Activated T-helper 2 cell treated with anti-CD3 and anti-CD28 coated beads, Interferon-gamma antibody, Interleukin-2, Interleukin-4, amounts not matched to agents 10 μg/mL and 5 μg/mL and 100 μg/mL, durations not matched to agents 14 hours and 24 hours and 36 hours (primary cell): Measurements from ENCODE around the gene MFGE8. TPM values are rescaled to one million over a fixed set of nuclear protein-coding genes. Genes with fewer than 3 reads are reported as not detected.
"Not testable (repeated sequence)": the region's sequence is repeated elsewhere in the genome, so short reads cannot be mapped to it uniquely, and the experiment has no call there.

Experiments
- DNase-seq: peaks from one replicate; pipeline ENCODE4 v3.0.0; 2021; ENCODE audit warnings: low spot score
- H3K27ac Mint-ChIP-seq: one replicate; pipeline ENCODE4 v1.8.0; 2021; ENCODE audit warnings: mixed read lengths
- H3K27me3 Mint-ChIP-seq: one replicate; pipeline ENCODE4 v1.8.0; 2021; ENCODE audit warnings: low read depth, mixed read lengths
- H3K36me3 Mint-ChIP-seq: one replicate; pipeline ENCODE4 v1.8.0; 2021; ENCODE audit warnings: low read depth, mixed read lengths
- H3K4me1 Mint-ChIP-seq: one replicate; pipeline ENCODE4 v1.8.0; 2021; ENCODE audit warnings: low read depth, mixed read lengths
- H3K4me3 Mint-ChIP-seq: one replicate; pipeline ENCODE4 v1.8.0; 2021; ENCODE audit warnings: low read depth, mild to moderate bottlenecking, moderate library complexity, mixed read lengths
- H3K9me3 Mint-ChIP-seq: one replicate; pipeline ENCODE4 v1.8.0; 2021; ENCODE audit warnings: mixed read lengths
- intact Hi-C: fragments of 100-400 bp; cut with micrococcal nuclease; formaldehyde crosslinking; loops from one replicate; pipeline ENCODE4 v1.15.1; 2023
- total RNA-seq: library from RNA; stranded (reverse); gene quantifications from 2 replicates; pipeline ENCODE4 v1.2.3, GENCODE V29; 2022

Gene MFGE8, protein sequence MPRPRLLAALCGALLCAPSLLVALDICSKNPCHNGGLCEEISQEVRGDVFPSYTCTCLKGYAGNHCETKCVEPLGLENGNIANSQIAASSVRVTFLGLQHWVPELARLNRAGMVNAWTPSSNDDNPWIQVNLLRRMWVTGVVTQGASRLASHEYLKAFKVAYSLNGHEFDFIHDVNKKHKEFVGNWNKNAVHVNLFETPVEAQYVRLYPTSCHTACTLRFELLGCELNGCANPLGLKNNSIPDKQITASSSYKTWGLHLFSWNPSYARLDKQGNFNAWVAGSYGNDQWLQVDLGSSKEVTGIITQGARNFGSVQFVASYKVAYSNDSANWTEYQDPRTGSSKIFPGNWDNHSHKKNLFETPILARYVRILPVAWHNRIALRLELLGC
- total RNA-seq = 13.4 and 13.7 TPM in 2 replicates

DNA sequence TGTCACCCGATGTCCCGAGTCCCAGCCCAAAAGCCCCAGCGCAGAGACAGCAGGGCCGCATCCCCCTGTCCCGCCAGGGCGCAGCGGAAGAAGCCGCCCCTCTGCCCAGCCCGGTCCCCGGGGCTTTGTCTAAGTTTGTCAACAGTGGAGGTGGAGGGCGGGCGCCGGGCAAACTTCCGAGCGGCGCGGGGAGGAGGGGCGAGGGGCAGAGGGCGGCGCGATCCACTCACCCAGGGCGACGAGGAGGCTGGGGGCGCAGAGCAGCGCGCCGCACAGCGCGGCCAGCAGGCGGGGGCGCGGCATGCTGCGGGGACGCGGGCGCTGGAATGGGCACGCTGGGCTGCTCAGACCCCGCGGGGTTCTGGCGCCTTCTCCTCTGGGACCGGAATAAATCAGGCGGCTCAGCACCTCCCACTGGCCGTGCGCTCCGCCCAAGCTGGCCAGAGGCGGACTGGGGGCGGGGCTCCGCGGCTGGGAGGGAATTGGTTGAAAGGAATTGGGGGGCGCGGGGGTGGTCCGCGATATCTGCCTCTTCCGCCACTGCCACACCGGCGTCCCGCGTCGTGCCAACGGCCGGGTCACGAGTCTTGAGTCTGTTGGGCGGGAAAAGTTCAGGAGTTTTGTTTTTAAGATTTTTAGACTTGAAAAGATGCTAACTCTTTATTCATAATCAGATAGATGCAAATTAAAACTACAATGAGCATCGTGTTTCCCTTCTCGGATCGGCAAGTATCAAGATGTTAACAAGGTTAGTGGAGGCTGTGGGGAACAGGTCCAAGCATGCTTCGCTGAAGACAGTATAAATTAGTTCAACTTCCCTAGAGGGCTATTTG lies at the start of gene MFGE8:
MFGE8 (minus strand) TSS at position 363 of the 833 bp plus-strand sequence; CDS start at position 303, 60 bp downstream.
- H3K27ac Mint-ChIP-seq = peak within 1 kb of the TSS; percentile 79
- H3K4me1 Mint-ChIP-seq = peaks cover 16% of the 10 kb centered on the region
- H3K36me3 Mint-ChIP-seq = no peaks in the 10 kb centered on the region
- peak; percentile 69 for DNase-seq
- intact Hi-C loops = loop anchor here (2.0 kb wide), 1 partner anchor 18 kb away; the partner anchor contains the start of gene HAPLN3
- H3K9me3 Mint-ChIP-seq = no peaks in the 10 kb centered on the region
- peaks cover 4% of the 10 kb centered on the region for H3K27me3 Mint-ChIP-seq
- peak within 1 kb of the TSS; percentile 93 for H3K4me3 Mint-ChIP-seq

DNA sequence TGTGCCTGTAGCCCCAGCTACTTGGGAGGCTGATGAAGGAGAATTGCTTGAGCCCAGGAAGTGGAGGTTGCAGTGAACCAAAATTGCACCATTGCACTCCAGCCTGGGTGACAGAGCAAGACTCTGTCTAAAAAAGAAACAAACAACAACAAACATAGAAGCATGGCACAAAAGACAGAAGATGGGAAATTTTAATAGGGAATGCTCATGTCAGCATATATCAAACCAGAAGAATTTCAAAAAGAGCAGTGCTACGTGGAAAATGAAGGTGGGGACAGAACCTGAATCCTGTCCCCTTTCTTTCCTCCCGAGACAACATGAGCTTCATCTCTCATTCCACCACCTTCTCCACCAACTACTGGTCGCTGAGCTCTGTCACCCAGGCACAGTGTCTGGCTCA lies 46.3 kb upstream of the MFGE8 start:
- Mint-ChIP-seq H3K4me1 (no peaks in the 10 kb centered on the region), H3K36me3 (no peaks in the 10 kb centered on the region), H3K27me3 (peaks cover 6% of the 10 kb centered on the region), H3K27ac (no peak overlapping the region), H3K9me3 (no peaks in the 10 kb centered on the region), H3K4me3 (no peak overlapping the region)
- intact Hi-C loops = no loop called here
- no peak for DNase-seq

DNA sequence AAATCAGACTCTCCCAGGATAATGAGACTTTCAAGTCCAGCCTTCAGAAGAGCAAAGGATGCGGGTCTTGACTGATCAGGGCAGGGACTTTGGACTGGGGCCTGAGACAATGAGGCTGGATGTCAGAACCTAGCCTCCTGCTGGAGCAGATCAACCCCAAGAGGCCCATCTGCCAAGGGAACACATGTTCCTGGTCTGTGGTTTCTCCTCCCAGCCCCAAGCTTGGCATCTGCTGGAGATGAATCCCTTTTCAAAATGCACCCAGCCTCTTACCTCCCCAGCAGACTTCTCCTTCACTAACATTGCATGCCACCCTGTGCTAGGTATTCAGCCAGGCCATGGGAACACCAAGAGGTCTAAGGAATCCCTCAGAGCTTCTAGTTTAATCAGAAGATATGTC lies 43.7 kb upstream of the MFGE8 start:
- no peak overlapping the region for H3K27ac Mint-ChIP-seq
- H3K4me3 Mint-ChIP-seq = no peak overlapping the region
- no peak for DNase-seq
- intact Hi-C loops = no loop called here
- no peaks in the 10 kb centered on the region for H3K9me3 Mint-ChIP-seq
- no peaks in the 10 kb centered on the region for H3K4me1 Mint-ChIP-seq
- no peaks in the 10 kb centered on the region for H3K36me3 Mint-ChIP-seq
- peaks cover 2% of the 10 kb centered on the region for H3K27me3 Mint-ChIP-seq

DNA sequence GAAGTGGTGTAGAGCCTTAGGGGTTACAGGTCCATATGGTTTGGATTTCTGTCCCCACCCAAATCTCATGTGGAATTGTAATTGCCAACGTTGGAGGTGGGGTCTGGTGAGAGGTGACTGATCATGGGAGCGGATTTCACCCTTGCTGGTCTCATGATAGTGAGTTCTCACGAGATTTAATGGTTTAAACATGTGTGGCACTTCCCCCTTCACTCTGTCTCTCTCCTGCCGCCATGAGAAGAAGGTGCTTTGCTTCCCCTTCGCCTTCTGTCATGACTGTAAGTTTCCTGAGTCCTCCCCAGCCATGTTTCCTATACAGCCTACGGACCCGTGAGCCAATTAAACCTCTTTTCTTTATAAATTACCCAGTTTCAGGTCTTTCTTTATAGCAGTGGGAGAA lies 43.1 kb upstream of the MFGE8 start:
- Mint-ChIP-seq H3K27ac (no peak overlapping the region), H3K36me3 (no peaks in the 10 kb centered on the region), H3K4me1 (no peaks in the 10 kb centered on the region), H3K27me3 (peaks cover 2% of the 10 kb centered on the region), H3K4me3 (no peak overlapping the region), H3K9me3 (no peaks in the 10 kb centered on the region)
- DNase-seq = no peak
- intact Hi-C loops = no loop called here

DNA sequence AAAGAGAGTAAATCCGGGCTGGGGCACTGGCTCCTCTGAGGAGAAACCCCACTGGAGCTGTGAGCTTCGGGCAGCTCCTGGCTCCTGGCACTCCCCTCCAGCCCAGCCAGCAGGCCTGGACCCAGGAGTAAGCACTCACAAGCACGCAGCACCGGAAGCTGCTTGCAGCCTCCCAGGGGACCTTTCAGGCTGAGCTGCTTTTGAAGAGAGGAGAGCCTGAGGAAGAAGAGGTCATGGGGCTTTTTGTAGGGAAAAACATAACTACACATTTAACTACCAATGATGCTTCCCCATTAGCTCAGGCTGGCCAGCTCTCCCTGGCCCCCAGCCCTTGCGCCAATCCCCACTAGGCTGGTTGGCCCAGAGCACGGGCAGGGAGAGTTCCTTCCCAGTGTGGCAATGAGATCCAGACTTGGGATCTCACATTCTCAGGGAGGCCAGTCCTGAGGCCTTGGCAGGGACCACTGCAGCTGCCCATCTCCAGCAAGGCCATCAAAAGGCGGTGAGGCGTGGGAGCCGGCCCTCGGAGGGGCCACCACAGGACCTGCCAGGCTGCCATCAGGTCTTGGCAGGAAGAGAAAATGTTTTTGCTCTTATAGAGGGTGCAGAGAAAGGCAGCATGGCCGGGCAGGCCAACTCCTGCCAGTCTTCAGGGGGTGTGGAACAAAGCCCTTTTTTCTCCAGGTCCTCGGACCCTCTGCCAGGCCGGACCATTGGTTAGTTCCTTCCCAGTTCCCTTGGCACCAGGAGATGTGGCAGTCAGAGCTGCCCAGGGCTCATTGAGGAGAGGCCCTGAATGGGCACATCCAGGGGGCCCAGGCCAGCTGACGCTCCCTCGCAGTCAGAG lies 41.5 kb upstream of the MFGE8 start:
- no peak overlapping the region for H3K27ac Mint-ChIP-seq
- DNase-seq = no peak
- no peaks in the 10 kb centered on the region for H3K36me3 Mint-ChIP-seq
- H3K27me3 Mint-ChIP-seq = peaks cover 2% of the 10 kb centered on the region
- no peak overlapping the region for H3K4me3 Mint-ChIP-seq
- intact Hi-C loops = no loop called here
- no peaks in the 10 kb centered on the region for H3K4me1 Mint-ChIP-seq
- no peaks in the 10 kb centered on the region for H3K9me3 Mint-ChIP-seq

DNA sequence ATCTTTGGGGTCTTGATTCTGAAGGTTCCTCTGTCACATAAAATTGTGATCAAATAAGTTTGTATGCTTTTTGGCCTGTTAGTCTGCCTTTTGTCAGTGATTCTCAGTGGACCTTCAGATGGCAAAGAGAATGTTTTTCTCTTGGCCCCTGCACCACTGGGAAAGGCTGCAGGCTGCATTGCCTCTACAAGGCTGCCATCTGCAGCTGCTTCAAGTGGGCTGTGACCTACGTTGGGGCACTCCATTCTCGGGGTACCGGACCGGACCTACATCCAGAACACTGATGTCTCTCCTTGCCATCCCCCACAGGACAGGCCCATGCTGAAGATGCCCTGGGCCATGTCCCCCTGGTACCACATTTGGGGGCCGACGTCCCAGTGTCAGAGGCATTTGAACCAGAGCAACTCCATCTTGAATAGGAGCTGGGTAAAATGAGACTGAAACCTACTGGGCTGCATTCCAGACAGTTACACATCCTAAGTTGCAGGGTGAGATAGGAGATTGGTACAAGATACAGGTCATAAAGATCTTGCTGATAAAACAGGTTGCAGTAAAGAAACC lies 37.5 kb upstream of the MFGE8 start:
- peaks cover 1% of the 10 kb centered on the region for H3K27me3 Mint-ChIP-seq
- no peaks in the 10 kb centered on the region for H3K4me1 Mint-ChIP-seq
- intact Hi-C loops = no loop called here
- DNase-seq = no peak
- no peak overlapping the region for H3K27ac Mint-ChIP-seq
- no peaks in the 10 kb centered on the region for H3K36me3 Mint-ChIP-seq
- no peaks in the 10 kb centered on the region for H3K9me3 Mint-ChIP-seq
- no peak overlapping the region for H3K4me3 Mint-ChIP-seq

DNA sequence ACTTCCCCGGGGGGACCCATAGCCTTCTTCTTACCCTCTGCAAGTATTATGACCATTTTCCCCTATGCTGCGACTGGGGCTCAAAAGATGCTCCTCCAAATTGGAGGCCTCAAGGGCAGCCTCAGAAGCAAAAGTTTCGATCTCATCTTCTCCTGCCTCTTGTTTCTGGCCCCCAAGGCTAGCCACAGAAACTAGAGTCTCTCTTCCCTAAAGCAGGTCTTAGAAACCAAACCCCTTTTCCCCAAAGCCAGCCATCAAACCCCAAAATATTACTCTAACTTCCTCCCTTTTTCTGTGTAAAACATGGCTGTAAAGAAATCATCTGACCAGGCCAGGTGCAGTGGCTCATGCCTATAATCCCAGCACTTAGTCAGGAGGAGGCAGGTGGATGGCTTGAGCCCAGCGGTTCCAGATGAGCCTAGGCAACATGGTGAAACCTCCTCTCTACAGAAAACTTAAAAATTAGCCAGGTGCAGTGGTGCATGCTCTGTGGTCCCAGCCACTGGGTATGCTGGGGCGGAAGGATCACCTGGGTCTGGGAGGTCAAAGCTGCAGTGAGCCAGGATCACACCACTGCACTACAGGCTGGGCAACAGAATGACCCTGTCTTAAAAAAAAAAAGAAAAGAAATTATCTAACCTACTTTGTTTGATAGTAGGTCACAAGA lies 36.7 kb upstream of the MFGE8 start:
- H3K9me3 Mint-ChIP-seq = no peaks in the 10 kb centered on the region
- intact Hi-C loops = no loop called here

DNA sequence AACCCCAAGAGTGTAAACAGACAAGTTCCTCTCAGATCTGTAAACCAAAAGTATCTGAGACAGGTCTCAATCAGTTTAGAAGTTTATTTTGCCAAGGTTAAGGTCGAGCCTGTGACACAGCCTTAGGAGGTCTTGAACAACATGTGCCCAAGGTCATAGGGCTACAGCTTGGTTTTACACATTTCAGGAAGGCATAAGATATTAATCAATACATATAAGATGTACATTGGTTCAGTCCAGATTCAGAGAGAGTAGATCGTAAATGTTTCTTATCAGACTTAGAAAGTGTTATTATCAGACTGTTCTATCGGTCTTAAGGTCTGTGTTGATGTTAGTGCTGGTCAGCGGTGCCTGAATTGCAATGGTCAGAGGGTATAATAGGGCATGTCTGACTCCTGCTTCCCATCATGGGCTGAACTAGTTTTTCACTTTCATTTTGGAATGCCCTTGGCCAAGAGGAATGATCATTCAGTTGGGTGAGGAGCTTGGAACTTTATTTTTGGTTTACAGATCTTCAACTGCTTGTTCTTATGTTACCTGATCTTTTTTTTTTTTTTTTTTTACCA lies 27.0 kb upstream of the MFGE8 start:
- no peak overlapping the region for H3K4me3 Mint-ChIP-seq
- H3K27ac Mint-ChIP-seq = no peak overlapping the region
- no peaks in the 10 kb centered on the region for H3K4me1 Mint-ChIP-seq

More for the DNA sequence above, 36.7 kb upstream of the MFGE8 start:
- Mint-ChIP-seq H3K4me1 (no peaks in the 10 kb centered on the region), H3K27me3 (peaks cover 3% of the 10 kb centered on the region), H3K36me3 (no peaks in the 10 kb centered on the region), H3K4me3 (no peak overlapping the region), H3K27ac (no peak overlapping the region)
- DNase-seq = no peak

DNA sequence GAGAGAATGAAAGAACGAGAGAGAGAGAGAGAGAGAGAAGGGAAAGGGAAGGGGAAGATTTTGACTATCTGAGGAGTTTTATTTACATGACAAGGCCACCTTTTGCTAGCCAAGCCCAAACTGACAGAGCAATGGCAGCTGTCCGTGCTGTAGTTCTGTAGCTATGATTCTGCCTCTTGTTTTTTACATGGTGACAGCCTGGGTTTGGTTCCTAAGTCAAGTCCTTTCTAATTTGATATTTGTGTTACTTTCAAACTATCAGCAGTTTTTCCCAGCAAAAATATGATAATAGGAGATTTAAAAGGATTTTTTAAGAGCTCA lies 26.3 kb upstream of the MFGE8 start:
- intact Hi-C loops = no loop called here
- peaks cover 6% of the 10 kb centered on the region for H3K27me3 Mint-ChIP-seq
- DNase-seq = no peak
- no peak overlapping the region for H3K27ac Mint-ChIP-seq
- no peaks in the 10 kb centered on the region for H3K9me3 Mint-ChIP-seq
- H3K36me3 Mint-ChIP-seq = no peaks in the 10 kb centered on the region
- H3K4me1 Mint-ChIP-seq = no peaks in the 10 kb centered on the region
- no peak overlapping the region for H3K4me3 Mint-ChIP-seq

More for the DNA sequence above, 27.0 kb upstream of the MFGE8 start:
- no peaks in the 10 kb centered on the region for H3K9me3 Mint-ChIP-seq
- peaks cover 4% of the 10 kb centered on the region for H3K27me3 Mint-ChIP-seq
- no peaks in the 10 kb centered on the region for H3K36me3 Mint-ChIP-seq
- DNase-seq = no peak
- intact Hi-C loops = no loop called here

DNA sequence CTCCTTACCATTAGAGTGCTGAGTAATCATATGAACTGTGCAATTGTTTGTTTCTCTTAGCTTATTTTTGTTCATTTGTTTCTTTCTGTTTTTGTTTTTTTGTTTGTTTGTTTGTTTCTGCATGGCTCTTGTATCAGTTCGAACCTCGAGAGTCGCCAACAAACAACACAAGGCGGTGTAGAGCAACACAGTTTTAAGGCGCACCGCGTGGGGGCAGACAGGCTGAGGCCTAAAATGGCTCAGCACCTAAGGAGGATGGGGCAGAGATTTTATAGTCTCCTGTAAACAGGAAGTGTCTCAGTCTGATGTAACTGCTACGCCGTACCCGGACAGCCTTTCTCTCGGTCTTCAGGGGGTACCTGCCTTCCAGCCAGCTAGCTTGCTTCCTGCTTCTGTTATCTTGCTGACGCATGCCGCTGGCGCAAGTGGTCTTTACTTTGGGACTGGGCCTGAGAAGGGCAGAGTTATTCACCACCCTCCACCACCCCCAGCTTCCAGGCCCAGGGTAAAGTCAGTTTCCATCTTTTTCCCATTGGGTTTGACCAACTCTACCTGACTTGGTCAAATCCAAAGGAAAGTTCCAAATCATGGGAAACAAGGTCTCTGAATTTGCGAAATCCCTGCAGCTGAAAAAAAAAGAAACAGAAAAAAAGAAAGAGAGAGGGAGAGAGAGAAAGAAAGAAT lies 25.8 kb upstream of the MFGE8 start:
- Mint-ChIP-seq H3K4me3 (no peak overlapping the region), H3K4me1 (no peaks in the 10 kb centered on the region), H3K36me3 (no peaks in the 10 kb centered on the region), H3K27me3 (peaks cover 6% of the 10 kb centered on the region), H3K27ac (no peak overlapping the region), H3K9me3 (no peaks in the 10 kb centered on the region)
- intact Hi-C loops = no loop called here
- no peak for DNase-seq

DNA sequence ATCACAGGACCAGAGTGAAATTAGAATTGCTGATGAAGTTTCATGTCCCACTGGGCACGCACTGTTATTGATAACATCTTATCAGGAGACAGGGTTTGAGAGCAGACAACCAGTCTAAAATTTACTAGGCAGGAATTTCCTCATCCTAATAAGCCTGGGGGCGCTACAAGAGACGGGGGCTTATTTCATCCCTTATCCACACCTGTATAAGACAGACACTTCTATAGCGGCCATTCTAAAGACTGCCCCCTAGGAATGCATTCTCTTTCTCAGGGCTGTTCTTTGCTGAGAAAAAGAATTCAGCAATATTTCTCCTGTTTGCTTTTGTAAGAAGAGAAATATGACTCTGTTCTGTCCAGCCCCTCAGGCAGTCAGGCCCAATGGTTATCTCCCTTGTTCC lies 21.3 kb upstream of the MFGE8 start:
- H3K4me3 Mint-ChIP-seq, H3K4me1 Mint-ChIP-seq, H3K36me3 Mint-ChIP-seq, H3K9me3 Mint-ChIP-seq, DNase-seq, H3K27ac Mint-ChIP-seq, intact Hi-C loops: not testable (repeated sequence)
- H3K27me3 Mint-ChIP-seq = peaks cover 18% of the 10 kb centered on the region
